Spleen (tissue), 11 donors: ENCODE results near the gene FADS6. TPM values are rescaled to one million over a fixed set of nuclear protein-coding genes. Genes with fewer than 3 reads are reported as not detected.
A peak's percentile ranks its signal among the peaks of the same experiment; 100 is the strongest.

Experiments used
- DNase-seq: peaks from one replicate; pipeline ENCODE4 v3.0.0-alpha.2; 2020
- H3K27ac ChIP-seq, 8 donors: fragments of 200-600 bp; sonication (generic) in 7 of 8; 1 replicate in 4 of 8; 2 replicates in 4 of 8; pipeline versions ENCODE4 v1.5.0 to v1.8.0; 2016 to 2021; ENCODE audit warnings: inconsistent platforms in 4 of 8, mild to moderate bottlenecking in 4 of 8, moderate library complexity in 1 of 8
- H3K27me3 ChIP-seq, 7 donors: fragments of 200-600 bp; sonication (generic) in 6 of 7; replicated peaks in 1 of 7; 1 replicate in 4 of 7; 2 replicates in 3 of 7; pipeline versions ENCODE4 v1.5.0 to v1.8.0; 2016 to 2021; ENCODE audit warnings: inconsistent platforms in 3 of 7, mild to moderate bottlenecking in 1 of 7
- H3K36me3 ChIP-seq, 6 donors: fragments of 200-600 bp; sonication (generic) in 5 of 6; 1 replicate in 4 of 6; 2 replicates in 2 of 6; pipeline versions ENCODE4 v1.5.0 to v1.8.0; 2016 to 2021; ENCODE audit warnings: inconsistent platforms in 2 of 6
- H3K4me1 ChIP-seq, 6 donors: fragments of 200-600 bp; sonication (generic) in 5 of 6; 1 replicate in 3 of 6; 2 replicates in 3 of 6; pipeline versions ENCODE4 v1.5.0 to v1.8.0; 2016 to 2021; ENCODE audit warnings: inconsistent platforms in 3 of 6
- H3K4me3 ChIP-seq, 8 donors: fragments of 200-600 bp; sonication (generic) in 7 of 8; 1 replicate in 4 of 8; 2 replicates in 4 of 8; pipeline versions ENCODE4 v1.5.0 to v1.8.0; 2016 to 2021; ENCODE audit warnings: inconsistent platforms in 4 of 8, mild to moderate bottlenecking in 4 of 8, moderate library complexity in 2 of 8
- H3K9me3 ChIP-seq, 8 donors: fragments of 200-600 bp; sonication (generic) in 7 of 8; 1 replicate in 4 of 8; 2 replicates in 4 of 8; pipeline versions ENCODE4 v1.5.0 to v1.8.0; 2016 to 2021; ENCODE audit warnings: inconsistent platforms in 4 of 8
- CTCF ChIP-seq, 11 experiments: fragments of 200-600 bp in 7 of 11; fragments of 450-650 bp in 4 of 11; sonication (generic) in 4 of 11; IDR thresholded peaks in 8 of 11; conservative IDR thresholded peaks in 3 of 11; 1 replicate in 7 of 11; 2 replicates in 4 of 11; pipeline versions ENCODE4 v1.4.0 to v1.8.0; 2016 to 2021; ENCODE audit warnings: antibody characterized with exemption in 11 of 11, inconsistent platforms in 4 of 11, mild to moderate bottlenecking in 1 of 11
- POLR2A ChIP-seq, 3 donors: fragments of 450-650 bp; IDR thresholded peaks; one replicate each; pipeline ENCODE4 v1.5.1; 2017; ENCODE audit warnings: antibody characterized with exemption in 3 of 3, mild to moderate bottlenecking in 1 of 3
- POLR2AphosphoS5 ChIP-seq, 3 donors: sonication (generic); formaldehyde crosslinking; IDR thresholded peaks; one replicate each; pipeline ENCODE4 v1.5.1; 2017; ENCODE audit warnings: antibody characterized with exemption in 3 of 3
- WGBS, 5 donors: extraction: QIAGEN DNeasy Blood & Tissue Kit in 3 of 5; methylation state at CpG; one replicate each; pipeline versions ENCODE4 v1.1.5 to v1.1.7; 2013 to 2018; 5-methylcytosine and 5-hydroxymethylcytosine counted together
- intact Hi-C: fragments of 100-400 bp; cut with DNase I; formaldehyde crosslinking; loops from one replicate; pipeline ENCODE4 v1.15.0; 2023; ENCODE audit warnings: low total_unique reads
- polyA plus RNA-seq, 3 donors: library from polyadenylated mRNA; stranded (reverse); fragments of 200-250 nt; gene quantifications; one replicate each; pipeline ENCODE4 v1.2.1, GENCODE V29; 2013
- total RNA-seq, 7 donors: library from RNA; depleted of rRNA in 3 of 7; stranded (reverse); fragments of >200 nt in 3 of 7; fragmentation: NEBNext Ultra II Directional in 4 of 7; extraction: Animal tissue kit (Norgen Biotek cat#: 25700) in 4 of 7; gene quantifications; one replicate each; pipeline versions ENCODE4 v1.1.0 to v1.2.1, GENCODE V29; 2016 to 2021
- donor health status: healthy with polysubstance abuse.
- donor health status: DM: no; HTN: no; CAD: no; lungs with moderate emphysema.
- donor health status: DM: no; HTN: no; CAD: no.
- donor health status: Bipolar disorder and iron deficiency.
- donor health status: healthy.
- donor health status: DM: no; HTN: no; CAD: no.
- donor health status: DM: yes; HTN: yes; CAD: no.

FADS6 gene
- total and polyA plus RNA-seq, 10 donors = 0.13 to 8.8 (median 3.3) TPM

GRCh38 chr17:74839990-74840852 lies 53.2 kb downstream of the FADS6 start:
- peaks cover 0 to 33% (median 0%) of the 10 kb centered on the region in 7 donors for H3K27me3 ChIP-seq
- H3K4me3 ChIP-seq = no peak overlapping the region
- DNase-seq = no peak
- intact Hi-C loops = no loop called here
- WGBS, 5 donors = 73 to 79% (median 75%) methylated on average over 6 to 7 of the region's 7 CpGs
- peaks cover 14 to 41% (median 32%) of the 10 kb centered on the region in 6 donors for H3K4me1 ChIP-seq
- H3K36me3 ChIP-seq = peaks cover 0 to 41% (median 21%) of the 10 kb centered on the region in 6 donors
- no peaks in the 10 kb centered on the region for H3K9me3 ChIP-seq
- TF ChIP-seq POLR2AphosphoS5 (IDR thresholded peaks at IDR 0.05) (no peak), CTCF (IDR thresholded peaks at IDR 0.05 in 8 of 11, conservative IDR thresholded peaks at IDR 0.05 in 3 of 11) (no peak), POLR2A (IDR thresholded peaks at IDR 0.05) (no peak)
- H3K27ac ChIP-seq = peak overlapping the region in 4 of 8 donors; percentile 53 to 66 (median 57)

GRCh38 chr17:74838274-74838673 lies 55.2 kb downstream of the FADS6 start:
- no peak overlapping the region for H3K4me3 ChIP-seq
- peaks cover 0 to 53% (median 21%) of the 10 kb centered on the region in 6 donors for H3K36me3 ChIP-seq
- H3K9me3 ChIP-seq = no peaks in the 10 kb centered on the region
- intact Hi-C loops = no loop called here
- peaks cover 0 to 15% (median 0%) of the 10 kb centered on the region in 7 donors for H3K27me3 ChIP-seq
- H3K4me1 ChIP-seq = peaks cover 14 to 58% (median 46%) of the 10 kb centered on the region in 6 donors
- 89 to 96% (median 92%) methylated on average over 7 to 9 of the region's 9 CpGs for WGBS, 5 donors
- TF ChIP-seq POLR2A (IDR thresholded peaks at IDR 0.05) (no peak), CTCF (IDR thresholded peaks at IDR 0.05 in 8 of 11, conservative IDR thresholded peaks at IDR 0.05 in 3 of 11) (no peak), POLR2AphosphoS5 (IDR thresholded peaks at IDR 0.05) (no peak)
- no peak for DNase-seq
- H3K27ac ChIP-seq = no peak overlapping the region

- DNase-seq = no peak
- TF ChIP-seq POLR2AphosphoS5 (IDR thresholded peaks at IDR 0.05) (no peak), CTCF (IDR thresholded peaks at IDR 0.05 in 8 of 11, conservative IDR thresholded peaks at IDR 0.05 in 3 of 11) (no peak), POLR2A (IDR thresholded peaks at IDR 0.05) (no peak)
- Histone ChIP-seq H3K4me3 (no peak overlapping the region), H3K27me3 (peaks cover 0 to 1% (median 0%) of the 10 kb centered on the region in 7 donors), H3K36me3 (peaks cover 0 to 53% (median 21%) of the 10 kb centered on the region in 6 donors), H3K27ac (no peak overlapping the region), H3K4me1 (peaks cover 10 to 58% (median 39%) of the 10 kb centered on the region in 6 donors), H3K9me3 (no peaks in the 10 kb centered on the region)
- intact Hi-C loops = no loop called here
- 90 to 98% (median 96%) methylated on average over 15 to 19 of the region's 19 CpGs for WGBS, 5 donors
Observed at GRCh38 chr17:74836691-74837467, 56.6 kb downstream of the FADS6 start.
